Epidermal melanocyte (primary cell): ENCODE measurements around the gene RNF149.

Experiments
- DNase-seq: peaks from one replicate; pipeline ENCODE4 v3.0.0; 2011; ENCODE audit warnings: low spot score; ENCODE audit not compliant: insufficient read length

Gene RNF149

GRCh38 chr2:101296371-101296770 lies 12.1 kb downstream of the RNF149 start:
- DNase-seq: no peak

- DNase-seq: no peak
These were observed 12.6 kb downstream of the RNF149 start for GRCh38 chr2:101295895-101296294.

GRCh38 chr2:101294861-101295260 lies 13.6 kb downstream of the RNF149 start:
- DNase-seq: no peak

- no peak for DNase-seq
These were observed 15.0 kb downstream of the RNF149 start for GRCh38 chr2:101293544-101293943.

- DNase-seq: no peak
These were observed 16.5 kb downstream of the RNF149 start for GRCh38 chr2:101291973-101292372.

- DNase-seq: no peak
These were observed 17.8 kb downstream of the RNF149 start for GRCh38 chr2:101290711-101291110.

GRCh38 chr2:101287303-101287702 lies 21.2 kb downstream of the RNF149 start:
- no peak for DNase-seq

- DNase-seq: no peak
These were observed 21.8 kb downstream of the RNF149 start for GRCh38 chr2:101286684-101287083.

GRCh38 chr2:101282980-101283379 lies 25.5 kb downstream of the RNF149 start:
- DNase-seq: no peak

GRCh38 chr2:101281482-101281881 lies 27.0 kb downstream of the RNF149 start:
- no peak for DNase-seq

- DNase-seq: no peak
These were observed 29.6 kb downstream of the RNF149 start for GRCh38 chr2:101278925-101279324.

GRCh38 chr2:101277111-101277510 lies 31.4 kb downstream of the RNF149 start:
- DNase-seq: no peak

- no peak for DNase-seq
These were observed 34.4 kb downstream of the RNF149 start for GRCh38 chr2:101274142-101274541.

- no peak for DNase-seq
These were observed 35.4 kb downstream of the RNF149 start for GRCh38 chr2:101273056-101273455.

GRCh38 chr2:101272045-101272784 lies 36.3 kb downstream of the RNF149 start:
- no peak for DNase-seq

GRCh38 chr2:101270700-101271259 lies 37.7 kb downstream of the RNF149 start:
- DNase-seq: no peak

- DNase-seq: no peak
These were observed 40.5 kb downstream of the RNF149 start for GRCh38 chr2:101267671-101268656.

- DNase-seq: no peak
These were observed 42.5 kb downstream of the RNF149 start for GRCh38 chr2:101265893-101266499.

- no peak for DNase-seq
These were observed 44.1 kb downstream of the RNF149 start for GRCh38 chr2:101264360-101264939.

GRCh38 chr2:101263377-101263800 lies 45.1 kb downstream of the RNF149 start:
- DNase-seq: no peak

- no peak for DNase-seq
These were observed 46.4 kb downstream of the RNF149 start for GRCh38 chr2:101262142-101262541.
